Stimulated activated CD4-positive, alpha-beta T cell treated with anti-CD3 and anti-CD28 coated beads, Interleukin-15, amount 100 ng/mL, for 1 hour (primary cell): ENCODE measurements around the gene KRT13.

Experiments
- DNase-seq, 2 donors: peaks; one replicate each; pipeline ENCODE4 v3.0.0-alpha.2; 2020; ENCODE audit warnings: low read depth in 1 of 2, low spot score in 1 of 2

Gene KRT13

GRCh38 chr17:41520821-41521521, 15.6 kb upstream of the KRT13 start:
- no peak for DNase-seq

GRCh38 chr17:41519501-41520224, 14.3 kb upstream of the KRT13 start:
- DNase-seq: no peak

GRCh38 chr17:41518789-41519449, 13.5 kb upstream of the KRT13 start, which contains the start of gene KRT15:
KRT15 (minus strand) TSS chr17:41518890; CDS start chr17:41518827, 63 bp downstream.
- DNase-seq: no peak

- DNase-seq: no peak
Measured at GRCh38 chr17:41518031-41518430, 12.6 kb upstream of the KRT13 start.

- no peak for DNase-seq
Measured at GRCh38 chr17:41516830-41517283, 11.4 kb upstream of the KRT13 start.

GRCh38 chr17:41516147-41516829, 10.9 kb upstream of the KRT13 start:
- DNase-seq: no peak

GRCh38 chr17:41513168-41513547, 7.7 kb upstream of the KRT13 start:
- no peak for DNase-seq

- DNase-seq: no peak
Measured at GRCh38 chr17:41512546-41513167, 7.2 kb upstream of the KRT13 start.

- no peak for DNase-seq
Measured at GRCh38 chr17:41511716-41512115, 6.3 kb upstream of the KRT13 start.

- DNase-seq: no peak
Measured at GRCh38 chr17:41511116-41511515, 5.7 kb upstream of the KRT13 start.

GRCh38 chr17:41510251-41511065, 5.0 kb upstream of the KRT13 start:
- no peak for DNase-seq

GRCh38 chr17:41507315-41507880, 2.0 kb upstream of the KRT13 start:
- no peak for DNase-seq

GRCh38 chr17:41505809-41506767, 676 bp upstream of the KRT13 start:
- no peak for DNase-seq

GRCh38 chr17:41504246-41504977, 1.0 kb downstream of the KRT13 start:
- no peak for DNase-seq

- no peak for DNase-seq
Measured at GRCh38 chr17:41503202-41503601, 2.2 kb downstream of the KRT13 start.

- DNase-seq: no peak
Measured at GRCh38 chr17:41500131-41500911, 5.1 kb downstream of the KRT13 start.

- DNase-seq: no peak
Measured at GRCh38 chr17:41499714-41500113, 5.7 kb downstream of the KRT13 start.
